Skin epidermis (tissue), 12 donors: ENCODE data around the gene BTLA.
"Not testable (repeated sequence)": the region's sequence is repeated elsewhere in the genome, so short reads cannot be mapped to it uniquely, and the experiment has no call there.

Experiments
- H3K27ac ChIP-seq, 21 experiments: fragments of 200-600 bp; sonication (generic) in 11 of 21; one replicate each; pipeline ENCODE4 v1.5.0; 2020; ENCODE audit warnings: mild to moderate bottlenecking in 3 of 21, inconsistent platforms in 2 of 21, moderate library complexity in 2 of 21
- H3K4me3 ChIP-seq, 7 experiments: fragments of 200-600 bp; sonication (generic) in 2 of 7; one replicate each; pipeline ENCODE4 v1.5.0; 2020; ENCODE audit warnings: inconsistent platforms in 2 of 7, mild to moderate bottlenecking in 2 of 7, moderate library complexity in 1 of 7

Gene BTLA

GRCh38 chr3:112460519-112461195 lies 38.6 kb downstream of the BTLA start:
- Histone ChIP-seq H3K27ac (peak overlapping the region in 1 of 21 experiments; percentile 26), H3K4me3 (no peak overlapping the region)

DNA sequence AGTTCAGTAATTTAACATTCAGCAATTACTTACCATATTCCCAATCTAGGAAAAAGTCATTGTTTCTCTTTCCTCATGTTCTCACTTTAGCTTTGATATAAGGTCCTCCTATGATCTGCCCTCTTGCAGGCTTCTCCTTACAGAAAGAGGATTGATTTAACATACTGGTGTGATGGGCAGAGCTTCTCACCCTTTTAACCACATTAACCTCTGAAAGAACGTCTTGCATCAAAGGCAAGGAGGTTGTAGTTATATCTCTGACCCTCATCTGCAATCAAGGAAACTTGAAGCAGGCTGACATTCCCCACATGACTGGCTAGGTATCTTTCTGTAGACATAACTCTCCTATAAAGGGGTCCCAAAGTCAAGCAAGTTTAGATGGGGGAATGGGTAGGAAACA lies 39.5 kb downstream of the BTLA start:
- H3K27ac ChIP-seq: peak overlapping the region in 1 of 21 experiments; percentile 26
- no peak overlapping the region for H3K4me3 ChIP-seq

- Histone ChIP-seq H3K4me3 (no peak overlapping the region), H3K27ac (peak overlapping the region in 1 of 21 experiments; percentile 19)
Measured at GRCh38 chr3:112456147-112456546, 43.1 kb downstream of the BTLA start.

DNA sequence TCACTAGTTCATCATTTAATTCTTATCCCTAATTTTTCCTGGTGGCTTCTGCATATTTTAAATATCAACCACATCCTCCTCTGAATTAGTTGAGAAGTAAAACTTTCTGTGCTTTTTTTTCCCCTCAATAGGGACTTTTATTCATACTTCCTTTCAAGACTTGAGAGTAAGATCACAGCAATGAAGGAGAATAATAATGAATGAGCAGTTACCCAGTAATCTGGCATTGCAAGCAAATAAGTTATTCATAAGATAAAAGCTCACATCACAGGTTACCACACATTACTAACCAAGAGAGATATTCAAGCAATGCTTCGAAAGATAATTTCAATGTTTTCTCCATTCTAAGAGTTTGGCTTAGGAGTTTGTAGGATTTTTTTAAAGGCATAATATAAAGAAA lies 50.3 kb downstream of the BTLA start:
- H3K27ac ChIP-seq: no peak overlapping the region
- no peak overlapping the region for H3K4me3 ChIP-seq

GRCh38 chr3:112446343-112446742 lies 52.9 kb downstream of the BTLA start:
- no peak overlapping the region for H3K27ac ChIP-seq

DNA sequence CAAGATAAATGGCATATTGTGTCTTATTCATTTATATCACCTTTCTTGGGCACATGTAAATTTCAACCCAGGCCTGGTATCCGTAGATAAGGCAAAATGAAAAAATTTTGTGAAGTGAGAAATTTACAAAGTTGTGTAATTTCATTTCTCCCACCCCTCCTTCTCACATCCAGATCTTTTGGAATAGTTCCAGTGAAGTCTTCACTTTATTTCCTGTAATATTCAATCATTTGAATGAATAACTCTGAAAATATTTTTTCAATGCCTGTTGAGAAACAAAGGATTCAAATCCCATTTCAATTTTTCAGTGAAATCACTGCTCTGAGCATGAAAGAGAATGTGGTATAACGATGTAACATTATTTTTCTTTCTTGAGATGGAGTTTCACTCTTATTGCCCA lies 53.4 kb downstream of the BTLA start:
- Histone ChIP-seq H3K4me3 (no peak overlapping the region), H3K27ac (no peak overlapping the region)

More at GRCh38 chr3:112446343-112446742, 52.9 kb downstream of the BTLA start:
- no peak overlapping the region for H3K4me3 ChIP-seq

DNA sequence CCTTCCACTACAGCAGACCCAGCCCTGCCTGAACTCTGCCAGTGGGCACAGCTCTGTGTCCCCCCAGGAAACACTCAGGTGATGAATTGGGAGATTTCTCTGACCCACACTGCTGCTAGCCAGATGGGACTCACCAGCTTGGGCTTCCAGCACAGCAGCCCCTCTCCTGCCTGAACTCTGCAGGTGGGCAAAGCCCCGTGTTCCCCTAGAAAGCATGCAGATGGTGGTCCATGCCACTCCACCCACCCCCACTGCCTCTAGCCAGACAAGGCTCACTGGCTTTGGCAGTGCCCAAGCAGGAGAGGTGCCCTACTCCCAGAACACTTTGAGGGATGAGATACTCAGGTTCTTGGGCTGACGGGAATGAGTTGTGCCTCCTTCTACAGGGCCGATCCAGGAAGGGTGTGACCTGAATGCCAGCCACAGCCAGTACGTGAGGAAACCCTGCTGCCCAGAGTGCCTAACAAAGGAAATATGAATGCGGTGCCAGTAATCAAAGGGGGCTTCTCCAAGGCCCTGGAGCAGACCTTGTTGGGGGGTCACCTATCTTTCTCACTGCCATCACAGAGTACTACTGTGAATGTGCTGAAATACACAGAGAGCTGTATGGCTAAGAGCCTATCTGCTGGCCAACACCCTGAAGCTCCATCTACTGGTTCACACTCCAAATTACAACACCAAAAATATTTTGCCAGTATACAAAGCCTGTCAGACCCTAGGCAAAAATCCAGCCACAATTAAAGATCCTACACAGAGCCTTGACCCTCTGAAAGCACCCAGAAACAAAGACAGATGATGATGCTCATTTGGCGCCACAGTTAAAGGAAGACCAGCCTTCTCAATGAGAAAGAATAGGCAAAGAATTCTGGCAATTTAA lies 61.9 kb downstream of the BTLA start:
- H3K27ac ChIP-seq: no peak overlapping the region
- H3K4me3 ChIP-seq: no peak overlapping the region

DNA sequence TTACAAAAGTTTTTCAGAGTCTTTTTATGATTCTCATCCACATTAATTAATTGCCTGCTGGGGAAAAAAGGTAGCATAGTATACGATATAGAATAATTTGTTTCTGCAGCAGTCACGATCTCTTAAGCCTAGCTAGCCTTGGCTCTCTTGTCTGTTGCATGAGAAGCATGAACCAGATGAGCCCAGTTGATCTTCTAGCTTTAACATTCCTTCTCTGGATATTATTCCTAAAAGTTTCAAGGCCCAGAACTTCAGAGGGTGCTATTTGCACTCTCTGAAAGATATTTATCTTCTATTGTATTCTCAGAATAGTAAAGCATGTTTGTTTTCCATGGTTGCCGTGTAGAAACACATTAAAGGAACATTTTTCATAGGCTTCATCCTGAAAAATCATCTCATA lies 69.3 kb downstream of the BTLA start:
- no peak overlapping the region for H3K4me3 ChIP-seq
- no peak overlapping the region for H3K27ac ChIP-seq

GRCh38 chr3:112427123-112427522 lies 72.1 kb downstream of the BTLA start:
- H3K27ac ChIP-seq: no peak overlapping the region
- H3K4me3 ChIP-seq: no peak overlapping the region

DNA sequence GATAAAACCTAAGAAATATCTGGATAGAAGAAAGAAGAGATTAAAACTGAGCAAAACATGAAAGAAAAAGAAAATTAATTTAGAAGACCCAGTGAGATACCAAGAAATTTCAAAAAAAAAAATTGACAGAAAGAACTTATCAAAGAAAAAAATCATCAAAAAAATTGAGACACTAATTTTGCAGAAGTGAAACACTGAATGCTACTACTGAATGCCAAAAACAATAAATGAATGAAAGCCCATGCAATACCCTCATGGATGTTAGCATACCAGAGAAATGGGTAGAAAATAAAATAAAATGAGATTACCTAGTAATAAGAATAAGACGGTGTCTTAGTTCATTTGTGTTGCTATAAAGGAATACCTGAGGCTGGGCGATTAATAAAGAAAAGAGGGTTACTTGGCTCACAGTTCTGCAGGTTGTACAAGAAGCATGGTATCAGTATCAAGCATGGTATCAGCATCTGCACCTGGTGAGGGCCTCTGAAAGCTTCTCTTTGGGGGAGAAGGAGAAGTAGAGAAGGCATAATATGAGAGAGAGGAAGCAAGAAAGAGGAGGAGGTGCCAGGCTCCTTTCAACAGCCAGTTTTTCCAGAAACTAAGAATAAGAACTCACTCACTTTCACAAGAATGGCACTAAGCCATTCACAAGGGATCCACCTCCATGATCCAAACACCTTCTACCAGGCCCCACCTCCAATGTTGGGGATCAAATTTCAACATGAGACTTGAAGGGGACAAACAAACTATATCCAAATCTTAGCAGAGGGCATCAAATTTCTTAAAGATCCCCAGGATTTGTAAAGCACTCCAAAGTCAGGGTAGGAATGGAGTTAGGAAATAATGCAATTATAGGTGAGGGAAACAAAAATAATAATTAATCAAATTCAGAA lies 73.2 kb downstream of the BTLA start:
- Histone ChIP-seq H3K27ac (no peak overlapping the region), H3K4me3 (no peak overlapping the region)

- no peak overlapping the region for H3K4me3 ChIP-seq
- no peak overlapping the region for H3K27ac ChIP-seq
Measured at GRCh38 chr3:112425382-112425781, 73.9 kb downstream of the BTLA start.

DNA sequence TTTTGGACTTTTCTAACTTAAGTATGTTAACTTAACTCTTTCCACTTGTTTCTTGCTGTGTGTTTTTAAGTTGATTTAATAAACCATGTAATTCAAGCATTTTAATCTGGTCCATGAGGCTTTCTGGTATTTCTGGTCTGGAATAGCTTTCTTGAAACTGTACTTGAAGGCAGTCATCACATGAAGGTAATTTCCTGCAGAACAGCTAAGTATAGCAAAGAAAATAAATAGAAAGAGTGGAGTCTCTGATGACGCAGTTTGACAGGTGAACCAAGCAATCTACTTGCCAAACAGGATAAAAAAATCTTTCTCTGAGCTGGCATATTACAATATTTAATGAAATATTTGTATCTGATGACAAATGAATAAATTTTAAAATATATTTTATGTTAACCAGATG lies 74.9 kb downstream of the BTLA start:
- Histone ChIP-seq H3K4me3 (no peak overlapping the region), H3K27ac (no peak overlapping the region)

- not testable (repeated sequence) for H3K4me3 ChIP-seq
Measured at GRCh38 chr3:112422921-112423320, 76.4 kb downstream of the BTLA start.

DNA sequence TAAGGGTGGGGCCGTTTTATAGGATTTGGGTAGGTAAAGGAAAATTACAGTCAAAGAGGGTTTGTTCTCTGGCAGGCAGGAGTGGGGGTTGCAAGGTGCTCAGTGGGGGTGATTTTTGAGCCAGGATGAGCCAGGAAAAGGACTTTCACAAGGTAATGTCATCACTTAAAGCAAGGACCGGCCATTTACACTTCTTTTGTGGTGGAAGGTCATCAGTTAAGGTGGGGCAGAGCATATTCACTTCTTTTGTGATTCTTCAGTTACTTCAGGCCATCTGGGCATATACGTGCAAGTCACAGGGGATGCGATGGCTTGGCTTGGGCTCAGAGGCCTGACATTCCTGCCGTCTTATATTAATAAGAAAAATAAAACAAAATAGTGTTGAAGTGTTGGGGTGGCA lies 80.7 kb downstream of the BTLA start:
- not testable (repeated sequence) for H3K27ac ChIP-seq, H3K4me3 ChIP-seq

More at GRCh38 chr3:112422921-112423320, 76.4 kb downstream of the BTLA start:
- not testable (repeated sequence) for H3K27ac ChIP-seq

DNA sequence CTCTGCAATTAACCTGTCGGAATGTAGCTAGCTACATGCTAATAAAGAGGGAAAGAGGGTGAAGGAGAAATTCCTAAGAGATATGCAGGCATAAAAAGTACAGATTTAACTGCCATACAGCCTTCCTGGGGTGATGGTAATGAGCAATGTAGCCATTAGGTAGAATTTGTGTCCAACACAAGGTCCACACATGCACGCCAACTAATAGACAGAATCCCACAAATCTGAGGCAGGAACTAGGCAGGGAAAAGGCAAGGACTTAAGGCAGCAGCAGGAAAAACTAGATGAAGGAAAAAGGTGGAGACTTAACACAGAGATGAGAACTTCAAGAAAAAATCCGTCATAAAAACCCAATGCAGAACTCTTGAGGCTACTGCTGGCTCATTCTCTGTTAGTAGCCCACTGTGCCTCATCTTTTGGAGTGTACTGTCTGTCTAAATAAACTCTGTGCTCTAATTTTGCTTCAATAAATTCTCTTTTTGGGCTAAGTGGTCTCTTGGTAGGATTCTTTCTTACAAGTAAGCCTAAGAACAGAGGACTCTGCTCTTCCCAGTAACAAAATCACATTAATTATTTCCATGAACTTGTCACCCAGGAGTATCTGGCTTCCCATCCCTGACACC lies 81.5 kb downstream of the BTLA start:
- H3K4me3 ChIP-seq: no peak overlapping the region
- H3K27ac ChIP-seq: no peak overlapping the region

- Histone ChIP-seq H3K27ac (no peak overlapping the region), H3K4me3 (no peak overlapping the region)
Measured at GRCh38 chr3:112416391-112417212, 82.7 kb downstream of the BTLA start.

GRCh38 chr3:112415390-112415789 lies 83.9 kb downstream of the BTLA start:
- Histone ChIP-seq H3K27ac (no peak overlapping the region), H3K4me3 (no peak overlapping the region)
